ENCODE measurements around the gene PDE8A.

DNA sequence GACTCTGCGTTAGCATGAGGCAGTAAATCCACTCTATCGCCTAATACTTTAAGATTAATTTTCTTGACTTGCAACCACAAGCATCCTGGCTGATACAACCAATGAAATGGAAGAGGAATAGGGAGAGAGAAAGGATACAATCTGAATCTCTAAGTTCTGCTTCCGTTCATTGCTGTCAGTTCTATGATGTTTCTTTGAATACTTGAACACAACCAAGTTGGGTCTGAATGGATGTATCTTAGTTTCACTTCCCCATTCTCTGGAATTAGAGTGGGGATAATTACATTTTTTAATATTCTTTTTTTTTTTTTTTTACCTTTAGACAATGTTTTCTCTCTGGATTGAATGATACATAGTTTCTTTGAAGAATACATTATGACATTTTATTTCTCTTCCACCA lies 22.9 kb downstream of the PDE8A start:
- TF ChIP-seq POLR2A (IDR thresholded peaks at IDR 0.05), result no peak
- TF ChIP-seq, protein P1, sequence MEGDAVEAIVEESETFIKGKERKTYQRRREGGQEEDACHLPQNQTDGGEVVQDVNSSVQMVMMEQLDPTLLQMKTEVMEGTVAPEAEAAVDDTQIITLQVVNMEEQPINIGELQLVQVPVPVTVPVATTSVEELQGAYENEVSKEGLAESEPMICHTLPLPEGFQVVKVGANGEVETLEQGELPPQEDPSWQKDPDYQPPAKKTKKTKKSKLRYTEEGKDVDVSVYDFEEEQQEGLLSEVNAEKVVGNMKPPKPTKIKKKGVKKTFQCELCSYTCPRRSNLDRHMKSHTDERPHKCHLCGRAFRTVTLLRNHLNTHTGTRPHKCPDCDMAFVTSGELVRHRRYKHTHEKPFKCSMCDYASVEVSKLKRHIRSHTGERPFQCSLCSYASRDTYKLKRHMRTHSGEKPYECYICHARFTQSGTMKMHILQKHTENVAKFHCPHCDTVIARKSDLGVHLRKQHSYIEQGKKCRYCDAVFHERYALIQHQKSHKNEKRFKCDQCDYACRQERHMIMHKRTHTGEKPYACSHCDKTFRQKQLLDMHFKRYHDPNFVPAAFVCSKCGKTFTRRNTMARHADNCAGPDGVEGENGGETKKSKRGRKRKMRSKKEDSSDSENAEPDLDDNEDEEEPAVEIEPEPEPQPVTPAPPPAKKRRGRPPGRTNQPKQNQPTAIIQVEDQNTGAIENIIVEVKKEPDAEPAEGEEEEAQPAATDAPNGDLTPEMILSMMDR (IDR thresholded peaks at IDR 0.05), result no peak
